ENCODE results near the gene HYAL3.

DNA sequence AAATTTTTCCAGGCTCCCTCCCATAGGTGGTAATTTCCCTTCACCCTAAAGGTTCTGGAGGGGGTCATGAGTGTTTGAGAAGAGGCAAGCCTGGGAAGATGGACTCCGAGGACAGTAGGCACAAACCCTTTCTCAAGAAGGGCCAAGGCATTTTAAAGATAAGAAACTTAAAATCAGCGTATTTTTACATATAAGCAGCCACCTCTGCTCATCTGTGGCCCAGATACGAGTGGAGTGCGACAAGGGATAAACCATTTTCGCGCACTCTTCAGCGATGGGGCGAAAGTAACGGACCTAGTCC lies 40.9 kb upstream of the HYAL3 start:
- TF ChIP-seq CTCF (IDR thresholded peaks at IDR 0.05), result no peak
- TF ChIP-seq EZH2 (IDR thresholded peaks at IDR 0.05; ENCODE audit: borderline replicate concordance, insufficient read depth, low read depth, low read length, poor library complexity, severe bottlenecking), result no peak

Measured in B cell (primary cell).